Activated CD8-positive, alpha-beta memory T cell treated with anti-CD3 and anti-CD28 coated beads for 1 hour (primary cell): ENCODE data around the gene DENND4C.
"Not testable (repeated sequence)": the region's sequence is repeated elsewhere in the genome, so short reads cannot be mapped to it uniquely, and the experiment has no call there.

Source experiments
- DNase-seq, 2 donors: peaks; one replicate each; pipeline ENCODE4 v3.0.0-alpha.2; 2020; ENCODE audit warnings: low read depth in 1 of 2; ENCODE audit errors: extremely low read depth in 1 of 2

The DENND4C gene

GRCh38 chr9:19265602-19266001 is 35.1 kb downstream of the DENND4C start:
- not testable (repeated sequence) for DNase-seq

GRCh38 chr9:19266778-19267384 is 36.4 kb downstream of the DENND4C start:
- DNase-seq = not testable (repeated sequence)

- no peak for DNase-seq
Measured at GRCh38 chr9:19269582-19269981, 39.1 kb downstream of the DENND4C start.

DNA sequence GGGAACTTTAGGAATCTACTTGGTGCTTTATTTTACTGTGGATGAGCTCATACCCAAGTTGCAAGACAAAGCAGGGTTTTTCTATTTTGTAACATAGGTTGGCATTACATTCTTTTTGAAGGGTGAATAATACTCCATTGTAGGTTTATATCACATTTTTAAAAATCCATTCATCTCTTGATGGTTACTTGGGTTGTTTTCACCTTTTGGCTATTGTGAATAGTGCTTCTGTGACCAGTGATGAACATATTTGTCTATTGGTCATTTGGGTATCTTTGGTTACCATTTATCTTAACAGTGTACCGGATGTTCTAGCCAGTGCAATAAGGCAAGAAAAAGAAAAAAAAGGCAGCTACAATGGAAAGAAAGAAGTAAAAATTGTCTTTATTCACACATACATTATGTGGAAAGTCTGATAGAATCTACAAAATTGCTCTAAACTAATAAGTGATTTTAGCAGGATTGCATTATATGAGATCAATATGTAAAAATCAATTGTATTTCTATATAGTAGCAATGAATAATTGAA is 40.0 kb downstream of the DENND4C start:
- DNase-seq = no peak

GRCh38 chr9:19271081-19271480 is 40.6 kb downstream of the DENND4C start:
- DNase-seq = no peak

- no peak for DNase-seq
Measured at GRCh38 chr9:19281801-19282200, 51.3 kb downstream of the DENND4C start.

DNA sequence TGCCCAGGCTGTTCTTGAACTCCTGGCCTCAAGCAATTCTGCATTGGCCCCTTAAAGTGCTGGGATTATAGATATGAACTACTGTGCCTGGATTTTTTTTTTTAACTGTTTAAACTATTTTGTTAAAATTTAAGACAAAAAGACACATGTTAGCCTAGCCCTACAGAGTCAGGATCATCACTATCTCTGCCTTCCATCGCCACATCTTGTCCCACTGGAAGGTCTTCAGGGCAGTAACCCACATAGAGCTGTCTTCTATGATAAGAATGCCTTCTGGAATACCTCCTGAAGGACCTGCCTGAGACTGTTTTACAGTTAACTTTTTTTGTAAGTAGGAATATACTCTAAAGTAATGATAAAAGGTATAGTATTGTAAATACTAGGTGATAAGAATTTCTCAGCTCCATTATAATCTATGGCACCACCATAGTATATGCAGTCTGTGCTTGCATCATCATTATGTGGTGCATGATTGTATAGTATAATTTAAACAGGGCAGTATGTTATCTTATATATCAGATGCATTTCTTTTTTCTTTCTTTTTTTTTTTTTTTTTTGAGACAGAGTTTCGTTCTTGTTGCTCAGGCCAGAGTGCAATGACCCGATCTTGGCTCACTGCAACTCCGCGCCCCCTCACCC is 52.7 kb downstream of the DENND4C start:
- no peak for DNase-seq

DNA sequence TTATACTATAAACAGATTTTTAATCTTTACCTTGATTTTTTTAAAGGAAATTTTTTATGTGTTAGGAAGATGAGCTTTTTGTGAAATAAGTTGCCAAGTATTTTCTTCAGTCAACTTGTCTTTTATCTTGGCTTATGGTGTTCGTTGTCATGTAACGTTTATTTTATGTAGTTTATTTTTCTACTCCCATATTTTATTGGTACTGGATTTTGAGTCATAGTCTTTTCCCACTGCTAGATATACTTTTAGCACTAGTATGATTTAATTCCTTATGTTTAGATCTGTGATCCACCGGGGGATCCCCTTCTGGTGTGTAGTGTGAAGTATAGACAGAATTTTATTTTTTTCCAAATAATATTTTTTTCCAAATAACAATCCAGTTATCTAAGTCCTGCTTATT is 54.2 kb downstream of the DENND4C start:
- DNase-seq = no peak

DNA sequence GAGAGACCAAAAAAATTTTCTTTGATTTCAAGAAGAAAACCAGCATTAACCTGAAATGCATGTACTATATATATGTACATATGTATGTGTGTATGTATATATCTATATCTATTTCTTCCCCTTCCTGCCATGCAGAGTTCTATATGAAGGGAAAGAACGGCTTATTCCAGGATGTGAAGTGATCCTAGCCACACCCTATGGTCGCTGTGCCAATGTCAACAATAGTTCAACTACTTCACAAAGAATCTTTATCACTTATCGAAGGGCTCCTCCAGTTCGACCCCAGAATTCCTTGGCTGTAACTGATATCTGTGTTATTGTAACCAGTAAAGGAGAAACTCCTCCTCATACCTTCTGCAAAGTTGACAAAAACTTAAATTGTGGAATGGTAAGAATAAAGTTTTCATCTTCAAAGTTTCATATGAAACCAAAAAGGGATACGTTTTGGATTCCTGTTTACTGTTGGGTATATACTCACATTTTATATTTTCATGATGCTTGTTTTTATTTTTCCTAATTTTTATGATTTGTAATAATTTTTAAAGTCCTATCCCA is 56.2 kb downstream of the DENND4C start:
- no peak for DNase-seq

GRCh38 chr9:19288081-19288480 is 57.6 kb downstream of the DENND4C start:
- no peak for DNase-seq

DNA sequence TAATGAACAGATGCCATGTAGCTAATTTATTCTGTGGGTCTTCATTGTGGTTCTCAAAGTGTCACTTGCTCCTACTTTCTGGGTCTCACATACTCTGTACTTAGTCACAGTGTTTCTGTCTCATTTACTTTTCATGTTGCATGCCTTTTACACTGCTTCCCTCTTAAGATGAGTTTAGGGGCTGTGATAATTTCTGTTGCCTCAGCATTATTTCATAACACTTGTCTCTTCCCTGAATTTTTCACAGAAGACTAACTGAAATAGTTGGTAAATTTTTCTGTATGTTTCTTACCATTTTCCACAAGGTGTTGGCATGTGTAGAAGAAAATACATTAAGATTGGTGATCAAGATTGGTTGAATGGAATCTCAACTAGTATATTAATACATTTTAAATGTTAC is 59.6 kb downstream of the DENND4C start:
- DNase-seq = no peak

- no peak for DNase-seq
Measured at GRCh38 chr9:19294219-19294618, 63.7 kb downstream of the DENND4C start.

- no peak for DNase-seq
Measured at GRCh38 chr9:19298436-19299000, 68.0 kb downstream of the DENND4C start.

- DNase-seq = no peak
Measured at GRCh38 chr9:19303216-19303615, 72.7 kb downstream of the DENND4C start.

DNA sequence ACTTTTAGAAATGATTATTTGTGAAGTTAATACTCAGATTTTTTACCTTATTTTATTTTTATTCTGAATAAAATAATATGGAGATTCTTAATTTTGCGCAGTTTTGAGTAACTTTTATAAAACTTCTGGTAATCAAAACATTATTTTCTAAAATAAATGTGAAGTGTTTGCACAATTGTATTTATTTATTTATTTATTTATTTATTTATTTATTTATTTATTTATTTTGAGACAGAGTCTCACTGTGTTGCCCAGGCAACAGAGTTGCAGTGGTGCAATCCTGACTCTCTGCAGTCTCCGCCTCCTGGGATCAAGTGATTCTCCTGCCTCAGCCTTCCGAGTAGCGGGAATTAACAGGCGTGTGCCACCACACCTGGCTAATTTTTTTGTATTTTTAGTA is 76.1 kb downstream of the DENND4C start:
- DNase-seq = no peak

DNA sequence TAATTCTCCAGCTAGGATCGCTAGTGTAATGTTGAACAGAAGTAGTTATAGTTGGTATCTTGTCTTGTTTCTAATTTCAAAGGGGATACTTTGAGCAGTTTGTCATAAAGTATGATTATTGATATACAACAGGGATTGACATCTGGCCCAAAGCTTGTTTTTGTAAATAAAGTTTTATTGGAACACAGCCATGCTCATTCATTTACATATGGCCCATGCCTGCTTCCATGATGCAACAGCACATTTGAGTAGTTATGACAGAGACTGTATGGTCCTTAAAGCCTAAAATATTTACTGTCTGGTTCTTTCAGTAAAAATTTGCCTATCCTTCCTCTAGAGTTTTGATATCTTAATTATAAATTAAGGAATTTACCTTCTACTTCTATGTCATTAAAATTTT is 79.8 kb downstream of the DENND4C start:
- DNase-seq = no peak

DNA sequence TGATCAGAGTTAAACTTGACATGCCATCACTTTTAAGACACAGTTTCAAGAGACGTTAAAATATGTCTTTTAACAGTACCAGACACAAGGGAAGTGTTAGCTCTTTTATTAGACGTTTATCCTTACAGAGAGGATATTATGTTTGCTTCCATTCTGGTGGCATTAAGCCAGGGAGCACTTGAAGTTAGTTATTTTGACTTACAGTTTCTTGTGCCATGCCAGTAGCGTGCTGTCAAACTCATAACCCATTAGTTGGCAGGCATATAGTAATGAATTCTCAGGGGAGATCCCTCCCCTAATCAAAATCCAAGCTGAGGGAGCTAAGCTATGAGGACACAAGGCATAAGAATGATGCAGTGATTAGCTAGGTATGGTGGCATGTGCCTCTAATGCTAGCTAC is 83.1 kb downstream of the DENND4C start:
- no peak for DNase-seq

DNA sequence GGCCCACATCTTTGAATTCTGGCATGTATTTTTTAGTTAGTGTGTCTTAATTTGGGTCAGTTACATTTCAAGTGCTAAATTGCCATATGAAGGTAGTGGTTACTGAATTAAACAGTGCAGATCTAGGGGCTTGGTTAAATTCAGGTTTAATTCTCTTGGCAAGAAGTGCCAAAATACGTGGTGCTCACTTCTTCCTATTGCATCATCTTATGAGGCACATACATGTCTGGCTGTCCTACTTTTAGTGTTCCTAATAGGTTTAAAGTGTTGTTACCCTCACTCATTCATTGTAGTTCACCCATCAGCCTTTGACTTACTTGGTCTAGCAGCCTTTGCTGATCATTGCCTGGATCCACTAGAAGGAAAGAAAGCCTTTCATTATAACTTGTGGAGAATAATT is 90.0 kb downstream of the DENND4C start:
- no peak for DNase-seq

GRCh38 chr9:19331877-19332276 is 101.4 kb downstream of the DENND4C start:
- no peak for DNase-seq

DNA sequence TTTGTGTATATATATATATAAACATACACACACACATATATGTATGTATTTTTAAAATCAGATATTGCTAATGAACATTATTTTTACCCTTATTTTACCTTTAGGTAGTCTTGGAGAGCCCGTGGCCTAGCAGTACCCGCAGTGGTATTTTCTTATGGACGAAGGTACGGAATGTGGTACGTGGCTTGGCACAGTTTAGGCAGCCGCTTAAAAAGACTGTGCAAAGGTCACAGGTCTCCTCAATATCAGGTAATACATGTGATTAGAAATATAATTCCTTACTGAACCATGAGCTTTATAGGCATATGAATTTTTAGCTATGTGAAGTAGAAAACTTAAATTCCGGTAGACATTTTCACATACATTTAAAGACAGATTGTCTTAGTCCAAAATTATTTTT is 105.7 kb downstream of the DENND4C start:
- no peak for DNase-seq

GRCh38 chr9:19342947-19343346 is 112.5 kb downstream of the DENND4C start:
- DNase-seq = no peak

DNA sequence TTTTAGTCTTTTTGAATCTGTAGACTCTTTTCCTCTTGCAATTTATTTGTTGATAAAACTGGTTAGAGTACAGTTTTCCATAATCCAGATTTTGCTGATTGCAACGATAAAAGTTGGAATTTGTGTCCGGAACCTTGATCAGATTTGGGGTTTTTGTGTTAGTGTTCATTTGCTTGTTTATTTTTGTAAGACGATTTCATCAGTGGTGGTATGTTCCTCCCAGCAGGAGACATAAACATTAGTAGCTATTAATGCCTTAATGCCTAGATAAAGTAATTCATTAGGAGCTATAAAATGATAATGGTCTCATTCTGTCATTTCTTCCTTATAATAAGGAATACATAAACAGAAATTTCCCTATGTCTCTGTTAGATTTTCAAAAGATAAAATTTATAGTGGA is 128.2 kb downstream of the DENND4C start:
- no peak for DNase-seq
